GM12875 (cell line): Measurements from ENCODE around the gene MRPL10.

Experiments
- H3K4me3 ChIP-seq: one replicate; pipeline ENCODE4 v1.5.1; 2011; ENCODE audit warnings: low read depth, low read length, control low read depth
- CTCF ChIP-seq: IDR thresholded peaks from 2 replicates; pipeline ENCODE4 v1.5.1; 2011; ENCODE audit warnings: low read depth, mild to moderate bottlenecking, control low read depth, inconsistent platforms, low read length, moderate library complexity, borderline replicate concordance; ENCODE audit not compliant: insufficient read depth

The MRPL10 gene

GRCh38 chr17:47831003-47831933 lies at the start of gene MRPL10, which contains the start of gene LRRC46:
MRPL10 (minus strand) TSS chr17:47831541; CDS start chr17:47831511, 30 bp downstream.
LRRC46 (plus strand) TSS chr17:47831670; CDS start chr17:47831990, 320 bp downstream.
- TF ChIP-seq CTCF, result peak; percentile 21; the same call in 1 of the 2 replicates
- H3K4me3 ChIP-seq, result peak within 1 kb of the TSS; percentile 65

- TF ChIP-seq CTCF, result no peak
- no peak overlapping the region for H3K4me3 ChIP-seq
These were observed 48.6 kb upstream of the MRPL10 start for GRCh38 chr17:47879776-47880454.

GRCh38 chr17:47879028-47879585 lies 47.8 kb upstream of the MRPL10 start:
- no peak overlapping the region for H3K4me3 ChIP-seq
- no peak for TF ChIP-seq CTCF

GRCh38 chr17:47878203-47879027 lies 47.1 kb upstream of the MRPL10 start:
- TF ChIP-seq CTCF, result no peak
- no peak overlapping the region for H3K4me3 ChIP-seq

GRCh38 chr17:47877368-47878034 lies 46.2 kb upstream of the MRPL10 start:
- H3K4me3 ChIP-seq, result no peak overlapping the region
- no peak for TF ChIP-seq CTCF
